Astrocyte of the spinal cord (primary cell): Measurements from ENCODE around the gene MACROD2.

Experiments used
- DNase-seq: peaks from one replicate; pipeline ENCODE4 v3.0.0; 2011; ENCODE audit warnings: low read depth, low spot score
- H3K4me3 ChIP-seq: 2 replicates; pipeline ENCODE4 v1.5.1; 2011; ENCODE audit warnings: low read depth, mild to moderate bottlenecking, low read length, moderate library complexity
- in situ Hi-C: cut with HindIII; loops from 2 replicates; pipeline ENCODE4 v1.10.0; 2017; ENCODE audit warnings: low sequenced_read_pairs
- TF ChIP-seq, protein P1 (sequence below): IDR thresholded peaks from 2 replicates; pipeline ENCODE4 v1.5.1; 2012; ENCODE audit warnings: low read depth, mild to moderate bottlenecking, low read length, inconsistent platforms

MACROD2 gene

DNA sequence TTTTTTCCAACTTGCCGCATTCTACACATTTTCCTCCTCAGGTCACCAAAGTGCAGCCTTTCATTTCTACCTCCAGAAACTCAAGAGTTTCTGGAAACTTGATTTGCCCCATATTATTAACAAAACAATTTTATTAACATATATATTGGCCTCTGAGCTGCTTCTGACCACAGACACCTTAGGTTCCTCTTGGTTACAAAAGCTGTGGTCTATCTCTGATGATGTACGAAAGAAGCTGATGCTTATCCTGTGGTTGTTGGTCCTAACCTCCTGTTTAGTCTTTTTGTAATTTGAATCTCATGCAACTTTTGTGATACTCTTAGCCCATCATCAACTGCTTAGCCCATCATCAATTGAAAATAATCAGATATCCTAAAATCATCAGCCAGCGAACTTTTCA is 1842.2 kb downstream of the MACROD2 start:
- in situ Hi-C loops: no loop called here
- no peak for DNase-seq
- TF ChIP-seq, protein P1, sequence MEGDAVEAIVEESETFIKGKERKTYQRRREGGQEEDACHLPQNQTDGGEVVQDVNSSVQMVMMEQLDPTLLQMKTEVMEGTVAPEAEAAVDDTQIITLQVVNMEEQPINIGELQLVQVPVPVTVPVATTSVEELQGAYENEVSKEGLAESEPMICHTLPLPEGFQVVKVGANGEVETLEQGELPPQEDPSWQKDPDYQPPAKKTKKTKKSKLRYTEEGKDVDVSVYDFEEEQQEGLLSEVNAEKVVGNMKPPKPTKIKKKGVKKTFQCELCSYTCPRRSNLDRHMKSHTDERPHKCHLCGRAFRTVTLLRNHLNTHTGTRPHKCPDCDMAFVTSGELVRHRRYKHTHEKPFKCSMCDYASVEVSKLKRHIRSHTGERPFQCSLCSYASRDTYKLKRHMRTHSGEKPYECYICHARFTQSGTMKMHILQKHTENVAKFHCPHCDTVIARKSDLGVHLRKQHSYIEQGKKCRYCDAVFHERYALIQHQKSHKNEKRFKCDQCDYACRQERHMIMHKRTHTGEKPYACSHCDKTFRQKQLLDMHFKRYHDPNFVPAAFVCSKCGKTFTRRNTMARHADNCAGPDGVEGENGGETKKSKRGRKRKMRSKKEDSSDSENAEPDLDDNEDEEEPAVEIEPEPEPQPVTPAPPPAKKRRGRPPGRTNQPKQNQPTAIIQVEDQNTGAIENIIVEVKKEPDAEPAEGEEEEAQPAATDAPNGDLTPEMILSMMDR: no peak
- no peak overlapping the region for H3K4me3 ChIP-seq

DNA sequence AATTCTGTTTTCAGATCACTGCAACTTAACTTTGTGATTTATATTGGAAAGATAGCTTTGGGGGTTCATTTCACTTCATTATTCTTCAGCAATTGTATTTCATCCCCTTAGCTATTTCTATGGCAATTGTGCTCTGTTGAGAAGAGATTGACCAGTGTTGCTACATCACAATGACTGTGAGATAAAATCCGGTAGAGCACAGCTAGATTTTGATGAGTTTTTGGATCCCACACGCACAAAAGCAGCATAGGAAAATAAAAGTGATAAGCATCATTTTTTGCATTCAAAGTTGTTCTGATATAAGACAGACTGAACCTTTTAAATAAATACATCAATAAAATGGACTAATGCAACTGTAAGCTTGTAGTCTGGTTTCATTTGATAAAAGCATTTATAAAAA is 1843.2 kb downstream of the MACROD2 start:
- in situ Hi-C loops: no loop called here
- no peak for DNase-seq
- TF ChIP-seq, protein P1: no peak
- no peak overlapping the region for H3K4me3 ChIP-seq

DNA sequence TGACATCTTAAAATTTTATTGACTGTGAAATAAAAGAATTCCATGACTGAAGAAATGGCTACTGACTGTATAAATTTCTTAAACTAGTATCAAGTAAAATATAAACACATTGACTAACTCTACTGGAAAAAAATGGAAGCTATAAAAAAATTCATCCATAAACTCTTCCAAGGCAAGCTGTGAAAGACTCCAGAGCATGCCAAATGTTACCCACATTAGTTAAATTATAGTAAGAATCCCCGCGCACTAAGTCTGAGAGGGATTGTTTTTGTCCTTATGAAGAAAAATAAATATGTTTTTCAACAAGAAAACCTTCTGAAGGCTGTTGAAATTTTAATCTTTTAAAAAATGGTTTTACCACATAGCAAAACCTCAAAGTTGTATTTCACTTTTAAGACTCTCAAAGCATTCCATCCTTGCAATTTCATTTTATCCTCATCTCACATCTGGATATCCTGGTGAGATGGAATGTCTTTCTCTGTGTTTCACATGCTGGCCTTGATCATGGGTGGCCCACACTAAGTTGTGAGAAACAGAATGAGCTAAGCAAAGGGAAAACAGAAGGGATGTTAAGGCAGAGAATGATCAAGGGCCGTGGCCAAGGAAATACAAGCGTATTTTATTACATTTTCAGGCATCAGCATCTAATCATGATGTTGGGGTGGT is 1845.5 kb downstream of the MACROD2 start:
- no peak for DNase-seq
- TF ChIP-seq, protein P1: no peak

DNA sequence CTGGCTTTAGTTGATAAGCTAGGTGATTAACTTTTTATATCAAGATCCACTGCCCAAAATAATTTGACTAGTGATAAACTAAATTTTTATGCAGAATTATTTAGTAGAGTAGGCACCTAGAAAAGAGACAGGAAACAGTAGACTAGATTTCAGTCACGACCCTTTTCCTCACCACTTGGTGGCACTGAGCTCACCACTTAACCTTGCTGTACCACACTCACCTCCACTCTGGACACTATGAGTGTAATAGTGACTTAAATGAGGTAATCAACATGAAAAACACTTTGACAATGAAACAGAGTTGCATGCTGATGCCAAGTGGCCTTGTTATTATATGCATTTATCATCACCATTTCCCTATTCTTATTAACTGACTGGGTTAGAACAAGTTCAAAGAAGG is 1847.6 kb downstream of the MACROD2 start:
- in situ Hi-C loops: no loop called here
- H3K4me3 ChIP-seq: no peak overlapping the region
- DNase-seq: no peak
- TF ChIP-seq, protein P1: no peak

More for the DNA sequence above, 1845.5 kb downstream of the MACROD2 start:
- in situ Hi-C loops: no loop called here
- H3K4me3 ChIP-seq: no peak overlapping the region

DNA sequence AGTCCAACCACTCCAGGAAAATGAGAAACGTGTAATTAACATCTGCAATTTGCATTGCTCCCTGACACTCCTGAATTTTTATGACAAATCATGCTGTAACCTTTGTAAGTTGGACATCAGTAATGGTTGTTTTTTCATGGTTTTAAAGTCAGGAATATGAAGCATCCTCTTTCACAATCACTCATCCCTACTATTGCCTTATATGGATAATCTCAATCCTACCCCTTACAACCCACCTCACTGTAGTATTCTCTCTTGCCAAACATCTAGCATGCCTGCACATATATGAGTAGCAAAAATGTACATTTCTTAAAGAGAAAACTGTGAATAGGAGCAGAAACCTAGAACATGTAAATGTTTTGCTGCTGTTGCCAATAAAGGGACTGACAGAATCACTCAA is 1848.5 kb downstream of the MACROD2 start:
- H3K4me3 ChIP-seq: no peak overlapping the region
- TF ChIP-seq, protein P1: no peak
- in situ Hi-C loops: no loop called here
- DNase-seq: no peak

DNA sequence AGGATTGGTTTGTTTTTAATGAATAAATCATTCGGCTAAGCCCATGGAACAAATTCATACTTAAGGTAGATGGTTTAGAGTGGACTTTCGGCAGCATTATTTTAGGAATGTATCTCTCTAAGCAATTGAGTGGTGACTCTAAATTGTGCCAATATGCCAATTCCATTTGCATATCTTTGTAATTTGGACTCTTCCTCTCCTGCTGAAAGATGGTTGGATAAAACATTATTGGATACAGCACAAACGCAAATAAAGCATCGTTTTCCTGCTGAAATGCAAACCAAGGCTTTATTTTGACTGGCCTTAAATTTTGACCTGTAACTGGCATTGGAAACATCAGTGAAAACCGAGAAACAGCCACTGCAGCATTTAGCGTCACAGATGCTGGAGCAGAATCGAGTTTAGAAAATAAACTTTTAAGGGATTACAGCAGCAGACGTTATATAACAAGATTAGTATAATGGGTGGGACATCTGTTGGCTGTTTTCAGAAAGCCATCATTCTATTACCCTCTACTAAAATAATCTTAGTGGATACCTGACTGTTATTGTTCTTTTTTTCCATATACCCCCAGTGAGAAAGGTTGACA is 1852.0 kb downstream of the MACROD2 start:
- in situ Hi-C loops: no loop called here
- TF ChIP-seq, protein P1: no peak
- DNase-seq: no peak
- no peak overlapping the region for H3K4me3 ChIP-seq
